Lung microvascular endothelial cell (primary cell): ENCODE data around the gene SRRM2. TPM values are rescaled to one million over a fixed set of nuclear protein-coding genes. Genes with fewer than 3 reads are reported as not detected.

ENCODE experiments used
- DNase-seq, 2 donors: peaks; one replicate each; pipeline versions ENCODE4 v3.0.0 to v3.0.0-alpha.2; 2010; ENCODE audit warnings: low read depth in 2 of 2
- total RNA-seq: library from RNA; depleted of rRNA; stranded (reverse); fragments of >200 nt; gene quantifications from 2 replicates; pipeline ENCODE4 v1.2.1, GENCODE V29; 2014

SRRM2 gene
- total RNA-seq, 1 donor from 2014 or later = 45.2 TPM

DNA sequence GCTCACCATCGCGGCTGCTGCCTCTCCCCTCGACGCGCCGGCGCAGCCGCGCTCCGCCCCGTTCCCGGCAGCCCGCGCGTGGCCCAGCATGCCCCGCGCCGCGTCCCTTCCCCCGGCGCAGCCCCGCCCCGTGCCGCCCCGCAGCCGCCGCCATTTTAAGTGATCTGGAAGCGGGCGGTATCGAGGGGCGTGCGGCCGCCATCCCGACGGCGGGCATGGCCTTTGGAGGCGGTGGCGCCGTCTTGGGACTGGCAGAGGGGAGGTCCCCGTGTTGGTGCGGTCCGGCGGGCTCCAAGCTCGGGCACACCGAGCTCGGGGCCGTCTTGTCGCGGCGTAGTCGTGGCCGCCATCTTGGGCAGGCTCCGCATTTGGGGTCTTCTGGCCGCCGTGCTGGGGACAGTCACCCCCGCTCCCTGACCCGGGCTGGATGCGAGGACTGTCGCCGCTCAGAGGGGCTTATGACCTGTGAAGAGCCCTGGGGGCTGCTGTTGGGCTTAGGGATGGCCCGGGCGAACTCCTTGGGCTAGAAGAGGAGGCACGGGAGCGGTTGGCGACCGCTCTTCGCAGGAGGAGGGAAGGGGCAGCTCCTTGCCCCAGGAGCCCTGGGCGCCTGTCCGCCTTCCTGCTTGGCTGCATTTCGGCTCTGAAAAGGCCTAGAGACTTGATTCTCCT, 24.9 kb downstream of the SRRM2 start, which contains the start of gene ELOB:
Gene ELOB, minus strand, starts transcription at position 50 of the 672 bp plus-strand sequence. Its CDS starts 41 bp downstream, at position 9.
- peak; percentile 84 to 91 for DNase-seq

DNA sequence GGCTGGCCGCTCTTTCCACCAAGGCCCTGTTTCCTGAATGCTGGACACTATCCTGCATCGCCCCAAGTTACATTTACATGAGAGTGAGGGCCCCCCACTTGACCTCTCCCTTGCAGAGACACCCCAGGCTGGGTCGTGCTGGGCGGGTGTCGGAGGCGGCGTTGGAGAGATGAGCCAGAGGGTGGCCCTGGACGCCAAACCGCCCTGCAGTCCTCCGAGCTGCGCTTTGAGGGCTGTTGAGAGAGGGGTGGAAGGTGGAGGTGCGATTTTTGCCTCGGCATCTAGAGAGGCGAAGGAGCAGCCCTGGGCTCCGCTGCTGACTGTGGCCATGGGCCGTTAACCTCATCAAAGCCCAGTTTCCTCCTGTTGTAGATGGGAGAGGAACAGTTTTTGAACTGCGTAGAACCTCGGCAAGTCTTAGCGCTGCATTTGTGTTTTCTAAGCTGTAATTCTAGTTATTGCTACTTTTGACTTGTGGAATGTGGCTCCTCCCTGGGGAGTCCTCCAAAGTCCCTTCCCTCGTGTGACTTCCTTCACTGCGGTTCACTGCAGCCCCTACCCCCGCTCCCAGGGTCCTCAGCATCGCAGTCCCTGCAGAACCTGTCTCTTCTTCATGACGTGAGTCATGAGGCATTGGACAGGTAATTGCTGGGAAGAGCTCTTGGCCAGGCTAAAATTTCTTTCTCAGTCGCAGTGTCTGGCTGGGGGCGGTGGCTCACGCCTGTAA, 25.6 kb downstream of the SRRM2 start:
- no peak for DNase-seq

DNA sequence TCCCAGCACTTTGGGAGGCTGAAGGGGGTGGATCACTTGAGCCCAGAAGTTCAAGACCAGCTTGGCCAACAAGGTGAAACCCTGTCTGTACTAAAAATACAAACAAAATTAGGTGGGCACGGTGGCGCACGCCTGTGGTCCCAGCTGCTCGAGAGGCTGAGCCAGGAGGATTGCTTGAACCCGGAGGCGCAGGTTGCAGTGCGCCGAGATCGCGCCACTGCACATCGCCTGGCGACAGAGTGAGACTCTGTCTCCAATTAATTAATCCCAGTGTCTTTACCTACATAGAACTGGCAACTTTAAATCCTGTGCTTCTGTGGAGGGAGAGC, 26.2 kb downstream of the SRRM2 start:
- no peak for DNase-seq

DNA sequence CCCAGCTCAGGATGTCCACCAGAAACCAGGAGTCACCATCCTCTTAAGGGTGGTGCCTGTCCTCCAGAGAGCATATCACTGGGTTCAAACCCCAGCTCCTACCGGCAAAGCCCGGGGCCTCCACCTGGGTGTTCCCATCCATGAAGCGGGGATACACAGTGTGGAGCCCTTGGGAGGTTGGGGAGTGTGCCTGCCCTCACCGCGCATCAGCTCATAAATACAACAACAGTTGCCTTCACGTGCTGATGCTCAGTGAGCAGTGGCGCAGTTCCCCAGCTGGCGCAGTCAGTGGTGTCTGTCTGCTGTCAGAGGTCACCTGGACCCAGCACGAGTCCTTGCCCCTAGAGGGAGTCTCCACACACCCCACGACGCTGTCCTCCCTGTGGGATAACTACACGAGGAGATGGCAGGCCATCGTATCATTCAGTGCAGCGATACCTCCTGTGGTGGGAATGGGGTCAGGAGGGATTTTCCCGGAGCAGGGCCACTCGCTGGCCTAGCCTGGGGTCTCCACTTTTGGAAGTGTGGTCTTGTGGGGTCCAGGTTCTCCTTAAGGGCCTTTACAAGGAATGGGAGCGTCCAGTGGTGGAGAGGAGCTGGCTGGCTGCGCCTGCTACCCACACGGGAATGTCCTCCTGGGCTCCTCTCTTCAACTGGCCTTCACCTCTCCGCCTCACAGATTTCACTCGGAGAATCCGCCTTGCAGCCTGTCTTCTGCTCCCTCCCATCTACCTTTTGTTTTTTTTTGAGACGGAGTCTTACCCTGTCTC, 26.9 kb downstream of the SRRM2 start:
- no peak for DNase-seq

DNA sequence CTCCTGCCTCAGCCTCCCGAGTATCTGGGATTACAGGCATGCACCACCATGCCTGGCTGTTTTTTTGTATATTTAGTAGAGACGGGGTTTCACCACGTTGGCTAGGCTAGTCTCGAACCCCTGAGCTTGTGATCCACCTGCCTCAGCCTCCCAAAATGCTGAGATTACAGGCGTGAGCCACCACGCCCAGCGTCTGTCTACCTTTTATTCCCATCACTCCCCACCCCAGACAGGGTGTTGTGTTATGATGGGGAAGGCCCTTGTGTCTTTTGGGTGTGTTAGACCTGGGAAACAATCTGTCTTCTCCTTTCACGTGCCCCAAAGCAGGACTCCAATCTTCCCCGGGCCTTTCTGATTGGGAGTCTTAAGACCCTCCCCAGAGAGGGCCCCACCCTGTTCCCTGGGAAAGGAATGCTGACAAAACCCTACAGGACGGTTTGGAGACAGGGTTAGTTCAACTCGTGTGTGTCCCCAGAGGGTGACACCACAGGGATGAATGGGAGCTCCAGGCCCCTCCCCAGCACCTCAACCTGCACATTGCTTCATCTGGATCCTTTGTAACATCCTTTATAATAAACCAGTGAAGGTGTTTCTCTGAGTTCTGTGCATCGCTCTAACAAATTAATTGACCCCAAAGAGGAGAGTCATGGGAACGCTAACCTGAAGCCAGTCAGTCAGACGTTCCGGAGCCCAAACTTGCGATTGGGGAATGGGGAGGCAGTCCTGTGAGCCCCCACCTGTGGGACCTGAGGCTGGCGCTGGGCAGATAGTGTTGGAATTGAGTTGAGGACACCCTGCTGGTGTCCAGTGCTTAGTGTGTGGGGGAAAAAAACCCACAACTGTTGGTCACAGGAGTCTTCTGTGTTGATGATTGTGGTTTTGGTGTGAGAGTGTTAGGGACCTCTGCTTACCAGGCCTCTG, 27.8 kb downstream of the SRRM2 start:
- no peak for DNase-seq

GRCh38 chr16:2782583-2783351, 30.3 kb downstream of the SRRM2 start:
- no peak for DNase-seq

GRCh38 chr16:2783581-2784357, 31.3 kb downstream of the SRRM2 start:
- no peak for DNase-seq

DNA sequence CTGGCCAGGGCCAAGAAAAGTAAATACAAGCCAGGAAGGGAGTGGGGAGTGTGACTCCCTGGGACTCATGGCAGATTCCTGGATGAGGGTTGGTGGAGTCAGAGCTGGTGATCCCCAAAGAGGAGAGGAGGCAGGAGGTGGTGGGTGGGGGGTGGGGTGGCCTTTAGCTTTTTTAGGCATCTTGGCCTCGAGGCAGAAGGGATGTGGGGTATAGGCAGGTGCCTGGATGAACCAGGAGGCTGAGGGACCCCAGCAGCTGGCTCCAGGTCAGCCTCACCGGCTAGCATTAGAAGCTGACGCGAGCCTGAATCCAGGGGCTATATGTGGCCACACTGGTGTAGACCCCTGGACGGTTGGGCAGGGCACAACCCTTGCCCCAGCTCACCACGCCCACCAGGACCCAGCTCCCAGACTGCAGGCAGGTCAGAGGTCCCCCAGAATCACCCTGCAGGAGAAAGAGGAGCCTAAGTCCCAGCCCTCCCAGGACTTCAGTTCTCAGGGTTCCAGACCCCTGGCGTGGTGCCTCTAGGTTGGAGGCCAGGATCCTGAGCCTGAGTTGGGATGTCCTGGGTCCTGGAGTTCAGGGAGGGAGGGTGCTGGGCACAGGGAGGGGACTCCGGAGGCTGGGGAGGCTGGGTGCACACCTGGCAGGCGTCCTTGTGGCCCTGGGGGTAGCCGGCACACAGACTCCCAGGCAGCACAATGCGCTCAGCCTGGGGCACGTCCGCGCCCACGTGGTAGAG, 32.1 kb downstream of the SRRM2 start:
- no peak for DNase-seq

- no peak for DNase-seq
These were observed 32.9 kb downstream of the SRRM2 start for GRCh38 chr16:2785101-2785991.

GRCh38 chr16:2786061-2786825, 33.8 kb downstream of the SRRM2 start:
- DNase-seq = no peak

DNA sequence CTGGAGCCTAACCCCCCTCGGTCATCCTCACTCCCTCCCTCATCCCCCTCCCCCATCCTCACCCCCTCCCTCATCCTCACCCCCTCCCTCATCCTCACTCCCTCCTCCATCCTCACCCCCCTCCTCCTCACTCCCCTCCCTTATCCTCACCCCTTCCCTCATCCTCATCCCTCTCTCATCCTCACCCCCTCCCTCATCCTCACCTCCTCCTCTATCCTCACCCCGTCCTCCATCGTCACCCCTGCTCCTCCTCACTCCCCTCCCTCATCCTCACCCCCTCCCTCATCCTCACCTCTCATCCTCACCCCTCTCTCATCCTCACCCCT, 34.4 kb downstream of the SRRM2 start:
- no peak for DNase-seq

- no peak for DNase-seq
These were observed 35.0 kb downstream of the SRRM2 start, which contains the start of gene PRSS33 for GRCh38 chr16:2787406-2787805. PRSS33 (minus strand) TSS chr16:2787560; CDS start chr16:2786547, 1,013 bp downstream.

DNA sequence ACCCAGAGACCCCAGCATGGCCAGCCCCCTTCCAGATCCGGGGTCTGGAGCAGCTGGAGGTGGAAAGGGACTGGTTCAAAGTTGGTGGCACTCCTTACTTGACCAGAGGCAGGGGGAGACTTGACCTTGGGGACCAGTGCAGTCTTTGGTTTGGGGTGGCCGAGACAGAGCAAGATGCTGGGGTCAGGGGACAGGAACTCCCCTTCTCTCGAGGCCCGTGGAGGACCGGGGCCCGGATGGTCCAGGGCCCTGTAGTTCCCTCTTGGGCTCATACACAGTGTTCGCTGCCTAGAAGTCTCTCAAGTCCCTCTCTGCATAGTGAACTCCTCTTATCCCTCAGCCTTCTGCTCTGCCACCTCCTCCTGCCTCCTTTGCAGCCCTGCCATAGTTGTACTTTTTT, 35.5 kb downstream of the SRRM2 start:
- DNase-seq = no peak

DNA sequence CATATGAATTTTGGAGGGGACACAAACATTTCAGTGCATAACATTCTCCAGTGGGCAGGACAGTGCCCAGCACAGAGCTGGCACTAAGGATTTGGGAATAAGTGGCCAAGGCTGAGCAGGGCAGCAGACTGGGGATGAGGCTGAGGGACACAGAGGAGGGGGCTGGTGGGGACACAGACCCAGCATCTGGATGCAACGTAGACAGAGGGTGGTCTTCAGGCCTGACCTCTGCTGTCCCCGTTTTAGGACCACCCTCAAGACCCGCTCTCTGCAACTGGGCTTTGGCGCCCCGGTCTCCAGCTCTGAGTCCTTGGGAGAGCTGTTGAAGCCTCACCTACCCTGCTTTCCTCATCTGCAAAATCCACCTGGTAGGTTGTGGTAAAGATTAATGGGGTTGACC, 38.2 kb downstream of the SRRM2 start:
- no peak for DNase-seq

DNA sequence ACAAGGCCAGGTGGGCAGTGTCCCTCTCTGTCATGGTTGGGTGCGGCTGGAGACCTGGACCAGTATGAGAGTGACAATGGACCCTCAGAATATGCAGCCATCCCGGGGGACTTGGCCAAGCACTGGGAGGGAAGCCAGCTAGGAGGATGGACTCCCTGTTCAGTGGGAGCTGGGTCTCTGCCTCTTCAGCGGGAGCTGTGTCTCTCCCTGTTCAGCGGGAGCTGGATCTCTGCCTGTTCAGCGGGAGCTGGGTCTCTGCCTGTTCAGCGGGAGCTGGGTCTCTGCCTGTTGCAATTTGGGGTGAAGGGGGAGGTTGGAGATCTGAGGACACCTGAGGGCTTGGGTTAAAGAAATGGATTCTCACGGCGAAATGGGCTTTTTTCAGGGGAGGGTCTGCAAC, 38.7 kb downstream of the SRRM2 start:
- no peak for DNase-seq

DNA sequence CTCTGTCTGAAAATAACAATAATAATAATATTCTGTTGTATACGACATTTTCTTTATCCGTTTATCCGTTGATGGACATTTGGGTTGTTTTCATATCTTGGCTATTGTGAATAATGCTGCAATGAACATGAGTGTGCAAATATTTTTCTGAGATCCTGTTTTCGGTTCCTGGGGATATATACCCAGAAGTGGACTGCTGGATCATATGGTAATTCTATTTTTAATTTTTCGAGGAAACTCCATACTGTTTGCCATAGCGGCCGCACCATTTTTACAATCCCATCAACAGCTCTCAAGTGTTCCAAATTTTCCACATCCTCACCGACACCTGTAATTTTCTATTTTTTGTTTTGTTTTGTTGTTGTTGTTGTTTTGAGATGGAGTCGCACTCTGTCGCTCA, 40.5 kb downstream of the SRRM2 start:
- DNase-seq = no peak

GRCh38 chr16:2795395-2796143, 43.1 kb downstream of the SRRM2 start:
- no peak for DNase-seq
